22Rv1 (cell line): ENCODE measurements around the gene CDKL1.

ENCODE experiments used
- CTCF ChIP-seq: fragments of 450-650 bp; IDR thresholded peaks from 2 replicates; pipeline ENCODE4 v1.5.1; 2017; ENCODE audit warnings: mild to moderate bottlenecking
- ZFX ChIP-seq: fragments of 450-650 bp; IDR thresholded peaks from 2 replicates; pipeline ENCODE4 v1.6.1; 2017; ENCODE audit warnings: antibody characterized with exemption, borderline replicate concordance

- TF ChIP-seq CTCF (peak; percentile 17; the same call in 1 of the 2 replicates), ZFX (no peak)
Observed at GRCh38 chr14:50340963-50341362, 55.7 kb downstream of the CDKL1 start.
